Stimulated activated CD4-positive, alpha-beta T cell treated with anti-CD3 and anti-CD28 coated beads, Interleukin-15, amount 100 ng/mL, for 48 hours (primary cell): Measurements from ENCODE around the gene KLC3.
"Not testable (repeated sequence)": the region's sequence is repeated elsewhere in the genome, so short reads cannot be mapped to it uniquely, and the experiment has no call there.

ENCODE experiments used
- DNase-seq, 2 donors: peaks; one replicate each; pipeline ENCODE4 v3.0.0-alpha.2; 2020; ENCODE audit warnings: low read depth in 2 of 2

KLC3 gene

DNA sequence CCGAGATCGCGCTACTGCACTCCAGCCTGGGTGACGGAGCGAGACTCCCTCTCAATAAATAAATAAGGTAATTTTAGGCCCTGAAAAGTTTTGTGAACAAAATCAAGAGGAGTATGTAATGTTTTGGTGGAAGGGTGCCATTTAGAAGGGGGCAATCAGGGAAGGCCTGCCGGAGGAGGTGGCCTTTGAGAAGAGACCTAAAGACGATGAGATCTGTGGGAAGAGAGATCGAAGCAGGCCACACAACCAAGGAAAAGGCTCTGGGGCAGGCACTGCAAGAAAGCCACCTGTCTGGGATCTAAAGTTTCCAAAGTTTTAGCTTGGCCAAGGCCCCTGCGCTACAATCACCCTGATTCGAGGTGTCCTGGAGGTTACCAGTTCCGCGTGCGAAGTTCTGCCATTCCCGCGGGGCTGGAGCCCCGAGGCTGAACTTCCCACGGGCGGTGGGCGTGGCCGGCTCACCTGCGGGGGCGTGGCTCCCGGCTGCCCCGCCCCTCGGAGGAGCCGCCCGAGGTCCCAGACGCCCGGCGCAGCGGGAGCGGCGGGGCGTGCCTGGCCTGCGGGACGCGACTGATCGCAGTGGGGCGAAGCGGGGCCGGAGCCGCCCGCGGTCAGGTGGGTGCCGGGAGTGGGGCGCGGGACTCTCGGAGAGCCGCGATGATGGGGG is at the start of gene KLC3:
TSS of gene KLC3 (plus strand) at position 519 of the 667 bp plus-strand sequence. CDS start 4,792 bp downstream, outside the sequence.
- DNase-seq = peak in 1 of 2 donors; percentile 10

DNA sequence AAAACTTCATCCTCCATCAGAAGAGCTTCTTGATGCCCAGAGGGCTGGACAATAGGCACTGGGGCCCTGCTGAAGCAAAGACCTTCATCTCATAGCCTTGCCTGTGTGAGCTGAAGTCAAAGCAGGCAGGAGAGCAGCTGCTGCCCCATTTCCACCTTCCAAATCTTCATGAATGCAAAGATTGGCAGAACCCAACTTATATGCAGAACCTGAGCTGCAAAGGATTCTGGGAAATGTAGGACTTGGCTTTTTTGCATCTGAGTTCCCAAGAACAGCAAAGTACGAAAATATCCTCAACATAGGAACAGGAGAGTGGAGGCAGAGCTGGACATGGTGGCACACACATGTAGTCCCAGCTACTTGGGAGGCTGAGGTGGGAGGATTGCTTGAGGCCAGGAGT is 48.7 kb upstream of the KLC3 start:
- DNase-seq = no peak

DNA sequence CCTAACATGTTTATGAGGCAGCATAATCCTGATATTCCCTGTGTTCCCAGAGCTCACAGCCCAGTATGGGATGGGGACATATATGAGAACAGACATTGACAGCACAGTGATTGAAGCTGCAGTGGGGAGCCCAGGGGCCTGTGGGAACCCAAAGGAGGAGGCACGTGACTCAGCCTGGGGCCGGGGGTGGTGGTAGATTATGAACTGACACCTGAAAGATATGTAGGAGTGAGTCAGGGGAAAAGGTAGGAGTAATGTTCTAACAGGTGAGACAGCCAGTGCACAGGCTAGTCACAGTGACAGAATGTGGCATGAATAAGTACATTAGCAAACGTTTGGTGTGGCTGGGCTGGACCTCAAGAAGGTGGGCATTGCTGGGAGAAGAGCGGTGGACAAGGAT is 46.9 kb upstream of the KLC3 start:
- peak; percentile 17 to 36 for DNase-seq

DNA sequence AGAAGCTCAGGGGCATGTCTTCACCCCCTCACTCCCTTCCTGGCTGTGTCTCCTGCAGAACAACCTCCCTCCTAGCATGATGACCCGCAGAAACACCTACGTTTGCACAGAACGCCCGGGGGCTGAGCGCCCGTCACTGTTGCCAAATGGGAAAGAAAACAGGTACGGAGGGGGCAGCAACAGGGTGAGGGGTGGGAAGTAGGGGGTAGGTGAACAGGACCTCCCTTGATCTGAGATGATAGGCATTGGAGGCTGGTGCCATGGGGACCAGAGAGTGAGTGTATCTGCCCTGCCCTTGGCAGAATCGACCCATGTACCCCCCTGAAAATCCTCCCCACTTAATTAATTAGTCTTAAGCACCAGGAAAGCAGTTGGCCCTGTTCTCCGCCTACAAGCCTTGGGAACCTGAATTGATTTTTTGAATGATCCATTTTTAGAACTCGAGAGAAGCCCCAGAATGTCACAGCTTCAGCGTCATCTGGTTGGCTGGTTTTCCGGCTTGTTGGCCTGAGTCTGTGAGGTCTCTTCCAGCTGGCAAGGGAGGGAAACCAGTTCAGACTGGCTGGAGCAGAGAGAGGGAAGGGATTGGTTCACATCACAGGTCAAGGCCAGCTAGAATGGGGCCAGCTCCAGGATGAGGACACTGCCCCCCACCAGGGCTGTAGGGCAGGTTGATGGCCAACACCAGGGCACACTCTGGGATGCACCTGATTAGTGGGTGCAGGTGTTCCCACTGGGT is 46.1 kb upstream of the KLC3 start:
- no peak for DNase-seq

DNA sequence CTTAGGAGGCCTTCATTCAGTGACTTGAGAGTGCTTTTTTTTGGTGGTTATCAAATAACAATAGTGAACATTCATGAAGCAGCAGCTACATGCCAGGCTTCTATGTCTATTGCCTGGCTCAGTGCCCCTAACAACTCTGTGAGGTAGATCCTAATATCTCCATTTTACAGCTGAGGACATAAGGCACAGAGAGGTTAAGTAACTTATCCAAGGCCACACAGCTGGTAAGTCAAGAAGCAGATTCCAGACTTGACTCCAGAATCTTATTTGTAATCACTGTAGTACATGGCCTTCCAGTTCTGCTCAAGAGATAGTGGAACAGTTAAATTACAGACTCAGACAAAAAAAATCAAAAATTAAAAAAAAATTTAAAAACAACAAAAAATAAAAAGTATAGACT is 44.7 kb upstream of the KLC3 start:
- DNase-seq = no peak

DNA sequence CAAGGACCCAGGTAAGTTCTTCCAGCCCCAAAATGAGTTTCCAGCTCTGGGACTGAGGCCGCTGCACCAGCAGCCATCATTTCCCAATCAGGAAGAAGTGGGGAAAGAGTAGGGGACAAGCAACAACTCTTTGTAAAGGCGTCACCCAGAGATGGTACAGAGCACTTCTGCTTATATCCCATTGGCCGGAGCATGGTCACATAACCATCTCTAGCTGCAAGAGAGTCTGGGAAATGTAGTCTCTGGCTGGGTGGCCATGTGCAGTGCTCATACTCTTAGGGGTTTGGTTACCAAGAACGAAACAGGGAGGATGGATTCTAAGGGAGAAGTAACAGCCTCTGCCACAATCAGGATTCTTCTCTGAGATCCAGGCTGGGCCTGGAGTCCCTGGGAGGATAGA is 44.2 kb upstream of the KLC3 start:
- DNase-seq = no peak

DNA sequence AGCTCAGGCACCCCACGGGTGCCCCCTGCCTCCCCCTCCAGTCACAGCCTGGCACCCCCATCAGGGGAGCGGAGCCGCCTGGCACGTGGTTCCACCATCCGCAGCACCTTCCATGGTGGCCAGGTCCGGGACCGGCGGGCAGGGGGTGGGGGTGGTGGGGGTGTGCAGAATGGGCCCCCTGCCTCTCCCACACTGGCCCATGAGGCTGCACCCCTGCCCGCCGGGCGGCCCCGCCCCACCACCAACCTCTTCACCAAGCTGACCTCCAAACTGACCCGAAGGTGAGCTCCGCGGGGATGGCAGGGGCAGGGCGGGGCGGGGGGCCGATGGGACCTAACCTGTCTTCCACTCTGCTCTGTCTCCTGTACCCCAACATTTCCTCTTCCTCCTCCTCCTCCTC is 42.9 kb upstream of the KLC3 start:
- DNase-seq = no peak

DNA sequence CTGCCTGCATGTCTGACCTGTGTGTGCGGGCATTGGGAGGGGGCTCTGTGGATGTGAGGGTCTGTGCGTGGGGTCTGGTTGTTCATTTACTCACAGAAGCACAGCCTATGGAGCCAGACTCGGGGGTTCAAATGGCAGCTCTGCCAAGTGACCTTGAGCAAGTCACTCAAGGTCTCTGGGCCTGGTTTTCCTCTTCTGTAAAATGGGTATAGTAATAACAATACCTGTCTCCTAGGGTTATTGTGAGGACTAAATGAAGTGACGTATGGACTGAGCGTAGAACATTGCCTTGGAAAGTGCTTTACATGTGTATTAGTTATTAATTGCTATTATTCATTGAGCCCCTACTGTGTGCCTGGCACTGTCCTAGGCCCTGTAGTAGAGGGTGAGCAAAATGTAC is 42.3 kb upstream of the KLC3 start:
- no peak for DNase-seq

DNA sequence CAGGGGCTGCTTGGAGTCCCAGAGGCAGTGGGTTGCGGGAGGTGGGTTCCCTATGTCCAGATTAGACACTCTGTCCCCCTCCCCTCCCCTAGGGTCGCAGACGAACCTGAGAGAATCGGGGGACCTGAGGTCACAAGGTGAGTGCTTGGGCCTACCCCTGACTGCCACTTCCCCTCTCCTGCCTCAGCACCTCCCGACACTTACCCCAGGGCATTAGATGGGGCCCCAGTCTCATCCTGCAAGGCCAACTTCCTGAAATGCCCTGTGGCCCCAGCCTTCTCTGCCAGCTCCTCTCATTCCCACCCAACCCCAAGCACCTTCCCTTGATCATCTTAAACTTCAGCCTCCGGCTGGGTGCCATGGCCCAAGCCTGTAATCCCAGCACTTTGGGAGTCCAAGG is 40.8 kb upstream of the KLC3 start:
- no peak for DNase-seq

DNA sequence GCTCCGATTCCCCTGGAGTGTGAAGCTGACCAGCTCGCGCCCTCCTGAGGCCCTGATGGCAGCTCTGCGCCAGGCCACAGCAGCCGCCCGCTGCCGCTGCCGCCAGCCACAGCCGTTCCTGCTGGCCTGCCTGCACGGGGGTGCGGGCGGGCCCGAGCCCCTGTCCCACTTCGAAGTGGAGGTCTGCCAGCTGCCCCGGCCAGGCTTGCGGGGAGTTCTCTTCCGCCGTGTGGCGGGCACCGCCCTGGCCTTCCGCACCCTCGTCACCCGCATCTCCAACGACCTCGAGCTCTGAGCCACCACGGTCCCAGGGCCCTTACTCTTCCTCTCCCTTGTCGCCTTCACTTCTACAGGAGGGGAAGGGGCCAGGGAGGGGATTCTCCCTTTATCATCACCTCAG is 38.1 kb upstream of the KLC3 start:
- DNase-seq = no peak

DNA sequence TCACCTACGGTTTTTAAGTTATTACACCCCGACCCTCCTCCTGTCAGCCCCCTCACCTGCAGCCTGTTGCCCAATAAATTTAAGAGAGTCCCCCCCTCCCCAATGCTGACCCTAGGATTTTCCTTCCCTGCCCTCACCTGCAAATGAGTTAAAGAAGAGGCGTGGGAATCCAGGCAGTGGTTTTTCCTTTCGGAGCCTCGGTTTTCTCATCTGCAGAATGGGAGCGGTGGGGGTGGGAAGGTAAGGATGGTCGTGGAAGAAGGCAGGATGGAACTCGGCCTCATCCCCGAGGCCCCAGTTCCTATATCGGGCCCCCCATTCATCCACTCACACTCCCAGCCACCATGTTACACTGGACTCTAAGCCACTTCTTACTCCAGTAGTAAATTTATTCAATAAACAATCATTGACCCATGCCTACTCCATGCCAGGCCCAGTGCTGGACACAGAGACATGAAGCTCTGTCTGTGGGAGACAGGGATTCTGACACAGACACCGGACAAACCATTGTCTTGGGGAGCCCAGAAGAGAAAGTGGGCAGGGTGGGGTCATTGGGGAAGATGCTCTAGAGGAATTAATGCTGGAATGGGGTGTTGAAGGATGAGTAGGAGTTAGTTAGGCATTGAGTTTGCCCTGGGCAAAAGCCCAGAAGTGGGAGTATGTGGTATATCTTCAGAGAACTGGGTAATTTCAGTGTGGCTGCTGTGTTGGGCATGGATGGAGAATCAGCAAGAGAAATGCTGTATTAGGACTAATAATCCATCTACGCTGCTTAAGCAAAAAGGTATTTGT is 37.1 kb upstream of the KLC3 start:
- no peak for DNase-seq

DNA sequence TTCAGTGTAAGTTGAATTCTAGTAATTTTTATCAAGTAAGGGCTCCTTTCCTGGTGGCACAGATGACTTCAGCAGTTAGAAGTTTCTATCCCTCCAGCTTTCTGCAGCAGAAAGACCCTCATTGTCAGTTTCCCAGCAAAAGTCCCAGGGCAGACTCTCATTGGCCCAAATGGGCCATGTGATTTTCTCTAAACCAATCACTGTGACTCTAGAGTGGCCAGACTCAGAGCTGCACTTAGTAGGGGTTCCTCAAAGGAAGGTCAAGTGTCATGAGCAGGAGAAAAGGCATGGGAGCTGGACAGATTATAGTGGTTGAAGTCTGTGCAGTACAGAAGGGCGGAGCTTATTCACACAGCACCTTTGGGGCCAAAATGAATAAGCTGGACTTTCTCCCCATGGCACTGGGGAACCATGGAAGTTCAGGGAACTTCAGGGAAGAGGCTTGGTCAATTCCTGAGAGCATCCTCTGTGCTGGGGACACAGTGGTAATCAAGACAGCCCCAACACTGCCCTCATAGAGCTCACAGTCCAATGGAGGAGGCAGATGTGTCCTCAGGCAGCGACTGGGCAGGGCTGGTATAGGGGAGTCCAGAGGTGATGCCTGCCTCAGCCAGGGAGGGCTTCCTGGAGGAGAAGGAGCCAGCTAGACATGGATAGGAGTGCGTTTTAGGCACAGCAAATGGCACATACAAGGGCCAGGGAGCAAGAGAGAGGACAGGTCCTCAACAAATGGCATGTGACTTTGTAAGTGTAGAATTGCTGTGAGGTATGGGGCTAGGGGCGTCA is 36.2 kb upstream of the KLC3 start:
- DNase-seq = no peak

DNA sequence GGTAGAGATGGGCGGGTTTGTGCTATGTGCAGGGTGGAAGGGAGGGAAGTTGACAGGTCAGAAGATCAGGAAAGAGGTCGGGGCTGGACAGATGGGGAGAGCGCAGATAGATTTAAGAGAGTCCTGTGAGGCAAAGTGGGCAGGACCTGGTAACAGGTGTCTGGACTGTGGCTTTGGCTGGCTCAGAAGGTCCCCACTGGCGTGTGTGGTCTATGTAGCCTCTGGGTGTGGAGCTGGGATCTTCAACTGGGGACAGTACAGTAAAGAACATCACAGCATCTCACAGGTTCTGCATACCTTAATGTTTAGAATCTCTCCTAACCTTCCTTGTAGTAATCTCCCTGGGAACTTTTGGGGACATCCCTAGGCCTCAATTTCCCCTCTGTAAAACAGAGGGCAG is 35.5 kb upstream of the KLC3 start:
- no peak for DNase-seq

DNA sequence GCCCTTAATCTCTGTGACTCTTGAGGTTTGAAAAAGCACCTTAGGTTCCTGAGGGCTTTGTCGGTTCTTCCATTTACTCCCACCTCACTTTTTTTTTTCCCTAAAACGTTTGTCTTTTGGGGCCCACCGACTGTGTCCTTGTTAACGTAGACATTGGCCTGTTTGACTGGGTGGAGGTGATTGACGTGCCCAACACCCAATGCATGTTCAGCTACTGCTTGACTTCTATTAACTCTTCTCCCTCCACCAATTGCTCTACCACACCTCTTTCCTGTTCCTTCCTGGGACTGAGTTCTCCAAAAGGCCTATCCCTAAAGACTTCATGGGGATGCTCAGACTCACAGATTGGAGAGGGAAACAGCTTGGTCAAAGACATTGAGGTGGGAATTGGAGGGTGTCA is 35.1 kb upstream of the KLC3 start:
- DNase-seq = no peak

DNA sequence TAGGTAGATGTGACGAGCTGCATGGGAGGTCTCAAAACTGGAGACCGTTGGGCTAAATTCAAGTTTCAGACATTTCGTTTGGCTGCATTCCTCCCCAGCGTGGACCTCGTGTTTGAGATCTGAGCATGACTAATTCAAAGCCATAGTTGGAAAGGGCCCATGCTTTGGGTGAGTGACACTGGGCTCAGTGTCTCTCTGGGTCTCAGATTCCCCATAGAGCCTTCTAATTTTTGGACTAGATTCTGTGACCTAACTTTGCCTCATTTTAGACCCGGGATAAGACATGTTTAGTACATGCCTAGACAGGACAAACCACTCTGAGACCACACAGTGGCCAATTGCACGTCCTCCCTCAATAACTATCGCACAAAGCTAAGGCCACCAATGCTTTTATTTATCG is 34.5 kb upstream of the KLC3 start:
- no peak for DNase-seq

DNA sequence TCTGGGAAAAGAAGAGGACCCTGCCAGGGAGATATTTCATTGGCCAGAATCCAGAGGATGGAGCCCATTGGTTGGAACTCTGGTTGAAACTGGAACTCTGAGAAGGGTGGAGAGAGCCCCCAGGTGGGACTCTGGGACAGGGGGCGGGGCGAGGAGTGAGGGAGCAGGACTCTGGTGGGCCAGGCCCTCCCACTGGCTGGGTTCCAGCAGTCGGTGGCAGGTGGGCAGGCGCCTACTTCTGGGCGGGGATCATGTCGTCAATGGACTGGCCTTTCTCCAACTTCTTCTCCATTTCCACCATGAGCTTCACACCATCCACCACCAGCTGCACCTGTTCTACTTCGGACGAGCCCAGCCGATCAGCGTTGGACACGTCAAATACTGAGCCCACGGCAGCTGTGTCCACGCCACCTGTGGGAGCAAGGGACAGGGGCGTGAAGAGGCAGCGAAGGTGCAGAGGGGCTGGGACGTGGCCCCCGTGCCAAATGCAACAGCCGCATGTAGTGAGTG is 34.0 kb upstream of the KLC3 start:
- DNase-seq = no peak

DNA sequence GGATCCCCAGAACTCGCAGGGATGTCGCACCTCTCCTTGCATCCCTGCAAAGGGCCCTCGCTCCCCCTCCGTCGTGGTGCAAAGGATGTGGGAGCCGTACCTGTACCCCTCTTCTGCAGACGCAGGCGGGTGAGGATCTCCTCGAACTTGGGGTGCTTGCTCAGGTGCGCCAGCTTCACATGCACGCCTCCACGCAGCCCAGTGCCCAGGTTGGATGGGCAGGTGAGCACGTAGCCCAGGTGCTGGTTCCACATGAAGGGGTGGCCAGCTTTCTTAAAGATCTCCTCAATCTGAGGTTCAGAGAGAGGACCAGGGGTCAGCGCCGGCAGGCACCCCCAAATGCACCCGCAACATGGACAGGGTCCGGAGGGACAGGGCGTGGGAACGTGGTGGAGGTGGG is 33.2 kb upstream of the KLC3 start:
- no peak for DNase-seq

DNA sequence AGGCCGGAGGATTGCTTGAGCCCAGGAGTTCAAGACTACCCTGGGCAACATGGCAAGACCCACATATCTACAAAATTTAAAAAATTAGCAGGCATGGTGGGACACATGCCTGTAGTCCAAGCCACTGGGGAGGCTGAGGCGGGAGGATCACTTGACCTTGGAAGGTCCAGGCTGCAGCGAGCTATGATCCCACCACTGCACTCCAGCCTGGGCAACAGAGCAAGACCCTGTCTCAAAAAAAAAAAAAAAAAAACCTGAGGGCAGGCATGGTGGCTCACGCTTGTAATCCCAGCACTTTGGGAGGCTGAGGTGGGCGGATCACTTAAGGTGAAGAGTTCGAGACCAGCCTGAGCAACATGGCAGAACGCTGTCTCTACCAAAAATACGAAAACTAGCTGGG is 31.2 kb upstream of the KLC3 start:
- not testable (repeated sequence) for DNase-seq

DNA sequence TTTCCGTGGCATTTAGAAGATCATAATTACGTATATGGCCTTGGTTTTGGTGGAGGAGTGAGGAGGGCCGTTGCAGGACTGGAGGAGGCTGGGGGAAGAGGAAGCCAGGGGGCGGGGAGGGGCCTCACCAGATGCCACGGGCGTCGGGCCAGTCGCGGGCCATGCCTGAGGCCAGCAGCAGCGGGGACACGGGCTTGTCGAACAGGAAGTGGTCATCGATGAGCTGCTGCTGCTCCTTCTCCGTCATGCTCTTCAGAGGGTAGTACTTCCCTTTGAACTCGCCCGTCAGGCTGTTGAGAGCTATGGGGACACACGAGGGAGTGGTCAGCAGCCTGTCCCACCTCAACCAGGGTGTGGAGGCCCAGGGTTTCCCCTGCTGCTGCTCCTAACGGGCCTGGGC is 28.9 kb upstream of the KLC3 start:
- DNase-seq = no peak

DNA sequence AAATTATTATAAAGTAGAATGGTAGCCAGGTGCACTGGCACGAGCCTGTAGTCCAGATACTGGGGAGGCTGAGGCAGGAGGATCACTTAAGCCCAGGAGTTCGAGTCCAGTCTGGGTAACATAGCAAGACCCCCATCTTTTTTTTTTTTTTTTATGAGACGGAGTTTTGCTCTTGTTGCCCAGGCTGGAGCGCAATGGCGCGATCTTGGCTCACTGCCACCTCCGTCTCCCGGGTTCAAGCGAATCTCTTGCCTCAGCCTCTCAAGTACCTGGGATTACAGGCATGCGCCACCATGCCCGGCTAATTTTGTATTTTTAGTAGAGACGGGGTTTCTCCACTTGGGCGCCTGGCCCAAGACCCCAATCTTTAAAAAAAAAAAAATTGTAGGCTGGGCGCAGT is 28.3 kb upstream of the KLC3 start:
- not testable (repeated sequence) for DNase-seq

DNA sequence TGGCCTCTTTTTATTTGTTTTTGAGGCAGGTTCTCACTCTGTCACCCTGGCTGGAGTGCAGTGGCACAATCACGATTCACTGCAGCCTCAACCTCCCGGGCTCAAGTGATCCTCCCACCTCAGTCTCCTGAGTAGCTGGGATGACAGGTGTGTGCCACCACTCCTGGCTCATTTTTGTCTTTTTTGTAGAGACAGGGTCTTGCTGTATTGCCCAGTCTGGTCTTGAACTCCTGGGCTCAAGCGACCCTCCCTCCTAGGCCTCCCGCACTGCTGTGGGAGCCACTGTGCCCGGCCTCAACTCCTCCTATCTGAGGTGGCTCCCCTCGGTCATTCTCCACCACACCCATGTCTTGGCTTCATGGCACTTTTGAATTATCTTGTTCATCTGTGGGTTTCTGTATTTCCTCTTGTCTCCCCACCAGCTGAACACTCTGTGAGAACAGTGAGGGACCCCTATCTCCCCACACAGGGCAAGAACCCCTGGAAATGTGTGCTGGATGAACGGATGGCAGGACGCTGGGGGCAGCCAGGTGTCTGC is 25.8 kb upstream of the KLC3 start:
- no peak for DNase-seq

DNA sequence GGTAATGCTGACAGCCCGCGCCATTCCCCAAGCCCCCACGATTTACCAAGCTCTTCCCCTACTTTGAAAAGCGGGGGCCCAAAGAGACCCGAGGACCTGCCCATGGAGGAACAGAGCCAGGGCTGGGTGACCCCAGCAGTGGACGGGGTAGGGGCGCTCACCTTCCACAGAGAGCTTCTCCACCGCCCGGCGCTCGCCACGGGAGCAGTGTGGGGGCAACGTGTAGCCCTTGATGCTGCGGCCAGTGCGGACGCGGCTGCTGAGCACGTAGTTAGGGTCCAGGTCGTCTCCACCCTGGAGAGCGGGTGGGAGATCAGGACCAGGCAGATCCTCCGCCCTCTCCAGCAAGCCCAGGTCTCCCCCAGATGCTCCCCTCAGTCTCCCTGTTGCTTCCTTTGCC is 25.2 kb upstream of the KLC3 start:
- no peak for DNase-seq
